GM20431 (cell line): ENCODE measurements around the gene PRRC1.
"Not testable (repeated sequence)": the region's sequence is repeated elsewhere in the genome, so short reads cannot be mapped to it uniquely, and the experiment has no call there.

ENCODE experiments used
- in situ Hi-C: fragments of 300-500 bp; cut with MseI, MboI; formaldehyde crosslinking; loops from one replicate; pipeline ENCODE4 v1.15.0; 2020; ENCODE audit warnings: low sequenced_read_pairs; ENCODE audit not compliant: unreplicated experiment

Gene PRRC1

GRCh38 chr5:127536687-127537086 lies 19.2 kb downstream of the PRRC1 start:
- in situ Hi-C loops: no loop called here

- in situ Hi-C loops: not testable (repeated sequence)
Measured at GRCh38 chr5:127540553-127540952, 23.1 kb downstream of the PRRC1 start.

- in situ Hi-C loops: not testable (repeated sequence)
Measured at GRCh38 chr5:127545249-127545648, 27.8 kb downstream of the PRRC1 start.

- in situ Hi-C loops: no loop called here
Measured at GRCh38 chr5:127549551-127549950, 32.1 kb downstream of the PRRC1 start.

- in situ Hi-C loops: no loop called here
Measured at GRCh38 chr5:127550652-127551409, 33.4 kb downstream of the PRRC1 start.

GRCh38 chr5:127551410-127552041 lies 34.1 kb downstream of the PRRC1 start:
- in situ Hi-C loops: no loop called here

GRCh38 chr5:127555826-127556225 lies 38.4 kb downstream of the PRRC1 start:
- in situ Hi-C loops: no loop called here

- in situ Hi-C loops: no loop called here
Measured at GRCh38 chr5:127556609-127557334, 39.3 kb downstream of the PRRC1 start.

- in situ Hi-C loops: no loop called here
Measured at GRCh38 chr5:127558273-127558672, 40.8 kb downstream of the PRRC1 start.

- in situ Hi-C loops: loop anchor here (10.0 kb wide), 1 partner anchor 634 kb away; no protein-coding TSS in a partner anchor
Measured at GRCh38 chr5:127561254-127561653, 43.8 kb downstream of the PRRC1 start.

- in situ Hi-C loops: loop anchor here (10.0 kb wide), 1 partner anchor 633 kb away; no protein-coding TSS in a partner anchor
Measured at GRCh38 chr5:127562252-127562651, 44.8 kb downstream of the PRRC1 start.

GRCh38 chr5:127563136-127563535 lies 45.7 kb downstream of the PRRC1 start:
- in situ Hi-C loops: loop anchor here (10.0 kb wide), 1 partner anchor 632 kb away; no protein-coding TSS in a partner anchor

GRCh38 chr5:127564002-127564769 lies 46.7 kb downstream of the PRRC1 start:
- in situ Hi-C loops: loop anchor here (10.0 kb wide), 1 partner anchor 631 kb away; no protein-coding TSS in a partner anchor

- in situ Hi-C loops: loop anchor here (10.0 kb wide), 1 partner anchor 629 kb away; no protein-coding TSS in a partner anchor
Measured at GRCh38 chr5:127565586-127566270, 48.3 kb downstream of the PRRC1 start.

- in situ Hi-C loops: loop anchor here (10.0 kb wide), 1 partner anchor 628 kb away; no protein-coding TSS in a partner anchor
Measured at GRCh38 chr5:127567026-127567768, 49.8 kb downstream of the PRRC1 start.

GRCh38 chr5:127568166-127568565 lies 50.7 kb downstream of the PRRC1 start:
- in situ Hi-C loops: loop anchor here (10.0 kb wide), 1 partner anchor 627 kb away; no protein-coding TSS in a partner anchor

GRCh38 chr5:127569471-127569870 lies 52.0 kb downstream of the PRRC1 start:
- in situ Hi-C loops: loop anchor here (10.0 kb wide), 1 partner anchor 625 kb away; no protein-coding TSS in a partner anchor

- in situ Hi-C loops: no loop called here
Measured at GRCh38 chr5:127571314-127572131, 54.1 kb downstream of the PRRC1 start.
